ENCODE results near the gene CRIM1. TPM values are rescaled to one million over a fixed set of nuclear protein-coding genes. Genes with fewer than 3 reads are reported as not detected.

Gene CRIM1
- polyA plus RNA-seq, 1 donor, result 15.7 TPM

DNA sequence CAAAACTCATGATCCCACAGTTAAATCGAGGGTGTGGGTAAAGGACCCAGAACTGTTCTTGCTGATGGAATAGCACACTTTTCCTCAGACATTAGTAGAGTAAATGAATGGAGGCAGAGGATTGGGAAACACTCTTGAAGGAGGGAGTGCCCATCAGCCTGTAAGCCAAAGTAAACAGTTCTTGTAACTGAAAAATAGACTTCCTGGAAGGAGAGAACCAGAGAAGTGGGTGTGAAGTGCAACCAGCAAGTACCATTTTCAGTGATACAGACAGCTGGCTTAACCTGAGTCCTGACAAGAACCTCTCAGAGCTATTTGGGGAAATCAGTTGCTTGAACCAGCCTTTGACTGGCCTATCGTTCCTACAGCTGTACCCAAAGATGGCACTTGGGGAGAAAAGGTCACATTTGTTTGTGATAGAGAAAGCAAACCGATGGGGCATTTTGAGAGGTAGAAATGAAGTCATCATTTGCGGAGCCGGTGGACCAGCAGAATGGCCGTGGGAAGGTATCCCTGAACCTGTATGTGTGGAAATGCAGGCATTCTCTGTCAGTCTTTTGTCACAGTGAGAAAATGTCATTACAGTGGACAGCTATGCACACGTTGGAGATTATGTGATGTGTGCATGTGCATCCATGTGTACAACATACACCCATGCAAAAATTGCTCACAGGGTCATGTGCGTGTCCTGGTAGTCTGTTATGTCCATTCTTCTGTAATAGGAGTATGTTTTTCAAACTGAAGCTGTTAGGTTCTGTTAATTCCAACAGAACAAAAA, 17.8 kb downstream of the CRIM1 start:
- no peak for DNase-seq (ENCODE audit: low read depth)

DNA sequence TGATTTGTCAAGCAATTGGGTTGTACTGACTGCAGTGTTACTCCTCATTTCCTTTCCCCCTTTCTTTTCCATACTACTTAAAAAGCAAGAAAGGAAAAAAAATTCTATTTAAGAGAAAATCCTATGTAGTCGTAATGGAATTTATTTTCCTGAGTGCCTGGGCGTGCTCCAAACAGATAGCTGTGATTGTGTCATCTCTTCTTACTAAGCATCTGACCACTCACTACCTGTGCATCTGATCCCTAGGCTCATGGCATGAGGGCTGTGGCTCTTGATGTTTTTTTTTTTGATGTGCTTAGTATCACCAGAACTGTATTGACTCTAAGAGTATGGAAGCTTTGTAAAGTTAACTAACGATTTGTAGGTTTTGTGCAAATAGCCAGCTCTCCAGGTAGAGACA, 19.0 kb downstream of the CRIM1 start:
- DNase-seq (ENCODE audit: low read depth), result no peak

DNA sequence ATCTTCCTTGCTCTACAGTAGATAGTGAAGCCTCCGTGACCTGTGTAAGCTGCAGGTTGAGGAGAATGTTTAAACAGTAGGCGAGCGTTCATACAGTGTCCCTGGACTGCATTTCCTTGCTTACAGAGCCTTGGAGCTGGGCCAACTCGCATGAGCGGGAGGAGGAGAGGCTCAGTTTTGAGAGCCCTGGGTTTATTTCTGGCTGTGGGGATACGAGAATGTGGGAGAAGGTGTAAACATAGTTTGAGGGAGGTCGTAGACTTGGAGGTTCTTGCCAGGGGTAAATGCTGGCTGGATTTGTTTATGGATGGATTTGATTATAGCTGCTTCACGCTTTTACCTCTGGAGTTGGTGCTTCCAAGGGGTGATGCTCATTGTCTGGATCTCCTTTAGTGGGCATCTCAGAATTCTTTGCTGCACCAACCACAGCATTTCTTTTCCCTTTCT, 20.8 kb downstream of the CRIM1 start:
- no peak for DNase-seq (ENCODE audit: low read depth)

DNA sequence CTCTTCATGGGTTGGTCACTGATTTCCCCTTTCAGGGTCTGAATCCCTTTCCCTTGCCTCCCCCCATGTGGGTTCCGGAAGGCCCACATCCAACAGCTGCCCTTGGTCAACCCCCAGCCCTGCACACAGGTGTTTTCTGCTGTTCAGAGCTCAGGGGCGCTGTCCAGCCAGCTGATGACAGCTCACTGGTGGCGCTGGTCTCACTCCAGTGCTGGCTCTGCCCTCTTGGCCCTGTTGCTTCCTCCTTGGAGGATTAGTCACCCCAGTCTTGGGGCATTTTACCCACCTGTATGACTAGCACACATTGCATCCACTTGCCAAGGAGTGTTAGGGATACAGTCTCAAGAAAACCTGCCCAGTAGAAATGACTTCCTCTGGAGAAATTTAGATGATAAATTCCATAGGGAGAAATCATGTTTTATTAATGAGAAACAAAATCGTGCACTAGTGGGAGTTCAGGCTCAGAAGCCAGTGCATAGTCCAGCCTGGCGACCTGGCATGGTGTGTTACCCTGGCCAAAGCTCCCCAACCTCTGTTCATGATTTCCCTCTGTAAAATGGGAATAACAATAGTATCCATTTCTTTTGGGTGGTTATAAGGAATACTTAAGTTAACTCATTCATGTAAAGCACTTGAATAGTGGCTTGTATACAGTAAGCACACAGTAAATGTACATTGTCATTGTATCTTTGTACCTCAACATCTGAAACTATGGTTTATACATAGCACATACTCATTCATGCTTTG, 21.6 kb downstream of the CRIM1 start:
- DNase-seq (ENCODE audit: low read depth), result no peak

DNA sequence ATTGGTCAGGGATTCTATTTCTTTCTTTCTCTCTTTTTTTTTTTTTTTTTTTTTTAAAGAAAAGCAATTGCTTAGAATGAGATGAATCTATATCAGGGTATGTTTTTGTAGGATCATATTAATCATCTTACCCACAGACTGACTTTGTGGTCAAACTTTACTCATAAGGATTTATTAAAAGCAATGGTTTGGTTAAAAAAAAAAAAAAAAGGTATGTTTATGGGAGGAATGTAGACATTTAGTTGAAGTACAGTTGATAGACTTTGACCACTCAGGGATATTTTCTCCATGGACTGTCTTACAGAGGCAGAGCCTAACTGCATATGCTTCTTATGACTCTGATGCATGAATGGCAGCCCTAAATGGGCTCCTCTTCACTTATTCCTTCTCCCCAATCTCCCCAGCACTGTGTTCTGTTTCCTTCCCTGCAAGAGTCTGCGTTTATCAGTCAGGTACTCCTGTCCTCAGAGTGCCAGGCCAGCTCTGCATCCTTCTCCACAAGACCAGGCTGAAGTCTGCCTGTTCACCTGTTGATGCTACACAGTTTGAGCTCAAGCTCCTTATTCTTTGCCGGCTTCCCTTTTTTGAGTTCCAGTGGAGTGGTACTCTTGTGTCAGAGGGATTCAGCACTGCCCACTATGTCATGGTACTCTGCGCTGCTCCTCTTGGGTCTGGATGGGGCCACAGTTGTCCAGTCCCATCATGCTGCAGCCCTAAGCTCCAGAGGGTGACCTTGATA, 24.3 kb downstream of the CRIM1 start:
- DNase-seq (ENCODE audit: low read depth), result no peak

DNA sequence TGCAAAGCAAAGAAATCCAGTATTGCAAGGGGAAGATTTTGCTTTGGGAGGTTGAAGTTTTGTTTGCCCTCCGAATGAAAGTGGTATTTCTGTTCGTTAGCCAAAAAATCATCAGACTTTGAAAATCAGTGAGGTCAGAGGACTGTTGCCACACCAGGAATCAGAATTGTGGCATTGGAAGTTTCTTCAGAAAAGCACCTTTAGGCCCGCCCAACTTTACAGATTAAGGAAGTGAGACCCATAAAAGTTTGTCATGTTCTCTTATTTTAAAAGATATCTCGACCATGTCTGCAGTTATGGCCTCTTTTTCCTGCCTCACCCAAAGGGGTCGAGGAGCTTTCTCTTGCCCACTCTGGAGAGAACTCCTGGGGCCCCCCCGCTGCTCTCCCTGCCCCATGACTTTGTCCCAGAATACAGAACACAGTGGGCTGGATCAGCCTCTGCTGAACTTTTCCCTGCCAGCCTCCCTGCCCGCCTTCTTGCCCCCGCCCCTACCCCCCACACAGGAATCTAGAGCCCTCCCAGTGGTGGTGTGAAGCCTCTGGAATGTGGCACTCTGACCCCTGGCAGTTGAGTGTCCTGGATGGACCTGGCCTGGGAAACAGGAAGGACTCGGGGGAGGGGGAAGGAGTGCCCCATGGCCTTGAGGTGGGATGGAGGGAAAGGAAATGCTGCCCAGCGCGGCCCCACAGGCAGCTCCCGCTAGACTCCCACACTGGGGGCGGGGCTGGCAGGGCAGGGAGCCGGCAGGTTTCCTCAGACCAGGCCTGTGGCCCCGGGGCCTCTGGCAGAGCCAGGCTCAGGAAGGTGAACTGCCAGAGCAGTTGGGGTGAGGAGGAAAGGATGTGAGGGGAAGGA, 25.3 kb downstream of the CRIM1 start:
- no peak for DNase-seq (ENCODE audit: low read depth)

DNA sequence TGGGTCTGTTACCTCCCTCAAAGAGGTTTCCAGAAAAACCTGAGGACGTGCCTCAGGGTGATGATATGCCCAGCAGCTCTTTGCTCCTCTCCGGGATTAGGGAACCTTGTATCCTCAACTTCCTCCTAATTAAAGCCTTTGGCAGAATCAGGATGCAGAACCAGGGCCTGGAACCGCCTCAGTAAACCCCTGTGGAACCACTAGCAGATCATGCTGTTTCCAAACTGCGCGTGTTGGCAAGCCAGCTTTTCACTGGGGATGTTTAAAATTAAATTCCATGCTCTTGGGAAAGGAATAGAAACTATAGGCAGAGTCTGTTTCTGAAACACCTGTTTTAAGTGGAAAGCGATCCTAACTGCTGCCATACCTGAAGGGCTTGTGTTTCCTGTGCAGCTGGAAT, 26.4 kb downstream of the CRIM1 start:
- DNase-seq (ENCODE audit: low read depth), result no peak

DNA sequence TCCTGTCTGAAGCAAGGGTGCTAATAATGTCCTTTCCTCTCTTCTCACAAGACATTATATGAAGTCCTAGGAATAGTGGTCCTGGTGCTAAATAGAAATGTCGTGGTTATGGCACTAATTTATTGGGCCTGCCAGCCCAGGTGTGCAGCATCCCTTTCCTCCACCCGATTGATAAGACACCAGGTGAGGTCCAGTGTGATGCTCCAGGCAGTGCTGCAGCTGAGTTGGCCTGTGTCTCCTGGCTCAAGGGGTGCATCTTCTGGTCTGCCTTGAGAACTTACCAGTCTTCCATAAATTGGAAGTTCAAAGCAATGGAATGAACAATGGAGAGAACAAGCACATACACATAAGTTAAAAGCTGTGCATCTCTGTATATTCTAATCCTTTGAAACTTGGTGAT, 26.9 kb downstream of the CRIM1 start:
- no peak for DNase-seq (ENCODE audit: low read depth)

DNA sequence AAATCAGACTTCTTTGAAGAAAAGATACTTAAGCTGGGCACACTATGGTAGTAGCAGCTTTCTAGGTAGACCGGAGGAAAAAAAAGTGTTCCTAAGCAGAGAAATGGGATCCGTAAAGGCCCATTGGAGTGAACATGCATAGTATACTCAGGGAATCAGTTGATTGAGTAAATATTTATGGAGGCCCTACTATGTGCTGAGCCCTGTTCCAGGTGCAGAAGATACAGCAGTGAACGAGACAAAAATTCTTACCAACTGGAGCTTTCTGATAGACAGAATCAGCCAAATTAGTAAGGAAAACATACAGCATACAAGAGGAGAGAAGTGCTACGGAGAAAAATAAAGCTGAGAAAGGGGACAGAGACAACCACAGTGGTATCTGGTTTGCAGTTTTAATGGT, 28.1 kb downstream of the CRIM1 start:
- DNase-seq (ENCODE audit: low read depth), result no peak

DNA sequence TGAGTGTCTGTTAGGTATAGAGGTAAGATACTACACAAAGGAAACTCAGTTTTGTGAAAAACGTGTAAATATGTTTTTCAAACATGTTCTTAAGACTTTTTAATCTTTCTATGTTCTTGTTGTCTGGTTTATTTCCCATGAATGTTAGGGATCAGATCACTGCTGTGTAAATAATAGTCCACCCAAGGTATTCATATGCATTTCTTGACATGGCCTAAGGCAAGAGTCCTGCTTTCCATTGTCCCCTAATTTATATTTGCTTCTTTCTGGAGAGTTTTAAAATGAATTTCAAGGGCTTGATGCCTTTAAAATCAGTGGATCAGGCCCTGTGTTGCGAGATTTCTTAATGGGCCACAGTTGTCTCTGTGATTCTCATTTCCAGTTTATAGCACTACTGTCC, 28.9 kb downstream of the CRIM1 start:
- DNase-seq (ENCODE audit: low read depth), result no peak

DNA sequence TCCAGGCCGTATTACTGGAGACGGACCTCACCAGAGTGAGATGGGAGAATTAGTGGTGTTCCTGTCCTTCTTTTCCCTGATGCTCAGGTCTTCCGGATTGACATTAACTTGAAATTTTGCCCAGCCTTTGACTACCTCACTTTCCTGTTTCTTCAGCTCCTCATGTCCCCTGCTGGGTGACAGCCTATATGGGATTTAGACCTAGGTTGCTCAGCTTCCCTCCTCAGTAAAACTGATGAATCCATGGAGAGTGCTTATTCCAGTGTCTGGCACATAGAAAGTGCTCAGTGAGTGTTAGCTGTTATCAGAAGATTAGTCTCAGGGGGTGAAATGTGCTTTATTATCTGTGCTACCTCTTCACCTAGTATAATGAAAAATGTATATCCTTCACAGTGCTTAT, 30.0 kb downstream of the CRIM1 start:
- no peak for DNase-seq (ENCODE audit: low read depth)

DNA sequence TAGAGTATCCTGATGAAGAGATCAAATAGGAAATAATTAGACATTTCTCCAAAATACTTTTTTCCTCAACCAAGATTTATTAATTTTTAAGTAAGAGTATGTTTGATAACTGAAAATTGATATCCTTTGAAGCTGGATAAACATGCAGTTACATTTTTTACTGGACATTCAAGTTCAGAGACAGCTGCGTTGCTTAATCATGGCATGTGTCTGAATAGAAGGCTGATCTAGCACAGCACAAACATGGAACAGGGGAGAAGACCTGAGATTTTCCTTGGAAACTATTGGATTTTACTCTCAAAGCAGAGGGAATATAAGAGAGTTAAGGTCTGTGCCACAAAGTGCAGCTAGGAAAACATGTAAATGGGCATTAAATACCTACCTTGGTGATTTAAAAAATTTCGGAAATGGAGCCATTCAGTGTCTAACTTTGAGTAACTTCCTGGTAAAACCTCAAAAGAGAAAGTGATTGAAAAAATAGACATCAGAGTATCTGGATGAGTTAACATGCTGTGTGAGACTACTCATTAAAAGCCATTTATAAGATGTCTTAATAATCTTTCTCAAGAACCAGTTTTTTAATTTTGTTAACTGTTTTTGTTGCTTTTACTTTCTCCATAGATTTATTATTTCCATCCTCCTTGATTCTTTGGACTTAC, 31.8 kb downstream of the CRIM1 start:
- no peak for DNase-seq (ENCODE audit: low read depth)

DNA sequence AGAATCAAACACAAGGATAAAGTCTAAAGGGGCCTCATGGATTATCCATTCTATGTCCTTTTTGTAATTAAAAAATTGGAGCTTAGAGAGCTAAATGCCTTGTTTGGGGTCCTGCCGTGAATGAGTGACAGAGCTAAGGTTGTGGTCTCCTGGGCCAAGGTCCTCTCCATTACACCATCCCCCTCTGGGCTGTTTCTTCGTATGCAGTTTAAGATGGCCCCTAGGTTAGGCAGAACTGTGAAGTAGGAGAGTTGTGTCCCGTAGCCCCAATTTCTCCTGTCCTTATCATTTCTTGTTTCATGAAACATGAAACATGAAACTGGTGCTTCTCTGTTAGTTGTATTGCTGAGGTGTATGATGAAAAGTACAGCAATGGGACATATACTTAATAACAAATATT, 32.9 kb downstream of the CRIM1 start:
- no peak for DNase-seq (ENCODE audit: low read depth)

DNA sequence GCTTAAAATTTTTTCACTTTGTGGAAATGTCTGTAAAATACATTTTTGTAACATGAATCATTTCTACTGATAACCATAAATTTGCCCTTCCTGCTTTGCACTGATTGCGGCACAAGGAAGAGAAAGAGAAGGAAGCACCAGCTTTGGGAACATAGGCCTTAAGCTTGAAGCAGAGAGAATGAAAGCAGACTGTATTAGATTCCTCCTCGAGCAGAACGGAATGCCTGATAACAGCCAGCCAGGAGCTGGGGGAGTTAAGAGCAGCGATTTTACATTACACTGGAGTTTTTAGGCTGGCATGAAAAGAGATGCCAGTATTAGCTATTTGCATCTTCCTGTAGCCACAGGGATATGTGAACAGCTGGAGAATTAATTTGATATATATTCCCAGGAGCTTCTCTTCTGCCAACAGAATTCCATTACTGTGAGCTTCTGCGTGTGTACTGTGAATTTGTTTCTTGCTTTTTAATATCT, 33.5 kb downstream of the CRIM1 start:
- no peak for DNase-seq (ENCODE audit: low read depth)

DNA sequence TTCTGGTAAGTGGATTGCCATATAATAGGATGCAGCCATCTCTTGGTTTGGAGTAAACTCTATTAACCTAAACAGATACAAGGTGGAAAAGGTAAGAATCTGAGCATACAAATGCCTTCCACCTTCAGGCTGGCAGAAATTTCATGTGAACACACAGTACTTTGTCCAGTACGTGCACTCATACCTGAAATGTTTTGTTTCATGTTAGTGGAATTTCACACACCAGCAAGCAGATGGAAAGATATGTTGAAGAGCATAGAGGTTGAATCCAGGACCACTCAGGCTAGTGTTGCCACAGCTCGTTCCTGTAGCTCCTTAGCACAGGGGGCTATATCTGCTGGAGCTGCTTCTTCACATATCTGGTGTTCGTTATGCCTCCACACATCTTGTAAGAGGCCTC, 34.0 kb downstream of the CRIM1 start:
- no peak for DNase-seq (ENCODE audit: low read depth)

DNA sequence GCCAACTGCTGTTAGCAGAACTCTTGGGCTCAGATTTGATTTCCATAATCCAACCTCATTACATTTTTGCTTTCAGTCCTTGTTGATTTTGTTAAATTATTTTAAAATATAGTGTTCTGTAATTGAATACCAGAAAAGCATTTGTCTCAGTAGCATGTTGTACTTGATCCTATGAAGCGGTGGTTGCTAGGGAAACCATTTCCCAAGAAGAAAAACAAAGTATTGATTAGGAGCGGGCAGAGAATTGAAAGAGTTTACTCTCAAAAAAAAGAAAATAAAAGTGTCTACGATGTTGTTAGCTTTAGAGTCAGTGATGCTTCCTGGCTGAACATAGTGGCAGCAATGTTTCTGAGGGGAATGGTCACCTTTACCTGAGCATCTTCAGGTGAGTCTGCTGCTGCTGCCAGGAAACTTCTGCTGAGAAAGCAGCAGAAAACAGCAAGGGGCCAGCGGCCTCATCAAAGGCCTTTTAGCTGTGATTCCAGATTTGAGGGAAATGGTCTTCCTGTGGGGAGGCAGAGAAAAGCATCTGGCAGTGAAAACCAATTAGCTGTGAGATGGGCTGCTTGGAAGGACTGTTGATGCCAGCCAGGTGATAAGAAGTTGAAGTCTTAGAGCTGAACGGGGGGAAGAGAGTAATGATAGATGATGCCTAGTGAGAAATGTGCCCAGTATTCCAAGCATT, 37.1 kb downstream of the CRIM1 start:
- DNase-seq (ENCODE audit: low read depth), result no peak

DNA sequence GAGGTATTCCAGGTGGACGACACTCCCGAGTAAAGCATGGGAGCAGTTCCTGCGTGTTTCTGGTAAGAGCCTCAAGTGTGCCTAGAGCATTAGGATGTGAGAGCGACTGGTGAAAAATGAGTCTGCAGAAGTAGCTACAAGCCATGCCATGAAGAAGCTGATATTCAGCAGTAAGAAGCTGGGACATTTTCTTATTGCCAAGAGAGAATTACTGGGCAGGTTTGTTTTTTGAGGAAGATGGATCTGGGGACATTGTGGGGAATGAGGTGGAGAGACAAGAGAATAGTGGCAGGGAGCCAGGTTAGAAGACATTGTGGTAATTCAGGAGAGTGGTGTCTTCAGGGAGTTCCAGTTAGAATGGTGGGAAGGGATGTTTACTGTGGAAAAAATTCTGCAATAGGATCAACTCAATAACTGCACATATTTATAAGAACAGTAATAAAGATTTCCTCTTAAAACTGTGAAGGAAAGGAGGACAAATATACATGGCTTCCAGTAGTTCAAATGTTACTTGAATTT, 38.2 kb downstream of the CRIM1 start:
- no peak for DNase-seq (ENCODE audit: low read depth)

DNA sequence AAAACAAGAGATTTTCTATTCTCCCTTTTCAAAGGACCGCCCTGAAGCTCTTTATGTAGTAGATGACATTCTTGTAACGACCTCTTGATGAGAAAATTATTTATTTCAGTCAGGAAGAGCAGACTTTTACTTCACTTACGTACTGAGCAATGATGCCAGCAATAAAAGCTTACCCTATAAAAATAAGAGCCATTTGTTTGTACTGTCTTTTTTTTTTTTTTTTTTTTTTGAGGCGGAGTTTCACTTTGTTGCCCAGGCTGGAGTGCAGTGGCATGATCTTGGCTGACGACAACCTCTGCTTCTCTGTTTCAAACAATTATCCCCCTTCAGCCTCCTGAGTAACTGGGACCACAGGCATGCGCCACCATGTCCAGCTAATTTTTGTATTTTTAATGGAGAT, 39.2 kb downstream of the CRIM1 start:
- no peak for DNase-seq (ENCODE audit: low read depth)

DNA sequence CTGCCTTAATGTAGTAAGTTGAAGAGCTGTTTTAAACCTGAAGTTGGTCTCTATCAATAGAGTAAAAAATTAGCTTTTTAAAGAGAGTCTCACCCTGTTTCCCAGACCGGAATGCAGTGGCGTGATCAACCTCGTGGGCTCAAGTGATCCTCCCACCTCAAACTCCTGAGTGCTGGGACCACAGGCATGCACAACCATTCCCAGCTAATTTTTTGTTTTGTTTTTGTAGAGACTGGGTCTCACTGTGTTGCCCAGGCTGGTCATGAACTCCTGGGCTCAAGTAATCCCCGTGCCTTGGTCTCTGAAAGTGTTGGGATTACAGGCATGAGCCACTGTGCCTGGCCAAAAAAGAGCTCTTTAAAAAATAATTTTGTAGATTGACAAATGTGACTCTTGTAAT, 40.3 kb downstream of the CRIM1 start:
- DNase-seq (ENCODE audit: low read depth), result no peak

DNA sequence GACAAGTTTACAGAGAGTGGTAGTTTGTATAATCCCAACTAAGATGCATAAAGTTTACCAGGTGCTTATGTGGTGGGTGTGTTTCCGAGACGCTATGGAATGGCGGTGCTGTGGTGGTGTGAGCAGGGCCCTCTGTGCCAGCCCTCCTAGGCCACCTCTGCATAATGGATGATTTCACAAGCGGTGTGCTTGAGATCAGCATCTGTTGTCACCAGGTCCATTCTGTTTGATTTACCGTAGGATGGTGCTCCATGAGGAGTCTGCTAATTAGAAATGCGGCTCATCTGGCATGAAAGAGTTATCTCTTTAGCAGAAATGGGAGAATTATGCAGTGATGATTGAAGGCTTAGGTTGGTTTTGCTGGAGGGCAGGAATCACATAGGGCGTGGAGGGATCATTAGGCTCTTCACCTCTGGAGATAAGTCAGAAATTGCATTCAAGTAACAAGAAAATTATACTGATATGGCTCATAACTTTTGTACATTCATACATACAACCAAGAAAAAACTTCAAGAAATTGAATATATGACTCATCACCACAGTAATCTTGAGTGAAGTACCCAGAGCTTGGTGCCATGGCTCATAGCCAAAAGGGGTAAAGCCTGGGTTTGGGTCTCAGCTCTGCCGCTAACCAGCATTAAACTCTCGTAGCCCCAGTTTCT, 41.4 kb downstream of the CRIM1 start:
- DNase-seq (ENCODE audit: low read depth), result no peak

Measured in forelimb muscle (tissue), 1 donor.